ENCODE data around the gene SEMA5B.

The SEMA5B gene

DNA sequence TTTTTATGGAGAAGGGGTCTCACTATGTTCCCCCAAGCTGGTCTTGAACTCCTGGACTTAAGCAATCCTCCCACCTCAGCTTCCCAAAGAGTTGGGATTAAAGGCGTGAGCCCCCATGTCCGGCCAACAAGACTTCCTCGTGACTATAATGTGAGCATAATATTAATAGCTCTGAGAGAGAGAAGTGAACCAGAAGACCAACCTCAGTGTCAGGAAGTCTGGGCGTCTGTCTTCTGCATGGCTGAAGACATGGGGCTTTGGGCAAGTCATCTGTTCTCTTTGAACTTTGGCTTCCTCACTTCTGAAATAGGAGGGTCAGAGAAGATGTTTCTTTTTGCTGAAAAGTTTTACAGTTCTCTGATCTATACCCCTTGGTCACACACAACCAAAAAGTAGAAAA, 140.6 kb downstream of the SEMA5B start:
- TF ChIP-seq ZNF660 (tag by site-specific recombination; IDR thresholded peaks at IDR 0.05): no peak
- TF ChIP-seq WT1 (tag by site-specific recombination; IDR thresholded peaks at IDR 0.05): no peak
- TF ChIP-seq SCRT2 (tag by site-specific recombination; IDR thresholded peaks at IDR 0.05): no peak
- TF ChIP-seq ZFP69B (tag by site-specific recombination; IDR thresholded peaks at IDR 0.05): no peak
- TF ChIP-seq ZNF610 (tag by site-specific recombination; IDR thresholded peaks at IDR 0.05; ENCODE audit: borderline replicate concordance): no peak
- no peak for TF ChIP-seq OVOL3 (tag by site-specific recombination; IDR thresholded peaks at IDR 0.05)
- TF ChIP-seq ZSCAN23 (tag by site-specific recombination; IDR thresholded peaks at IDR 0.05): no peak
- TF ChIP-seq SP3 (tag by site-specific recombination; IDR thresholded peaks at IDR 0.05): no peak
- no peak for TF ChIP-seq ZNF366 (tag by site-specific recombination; conservative IDR thresholded peaks at IDR 0.05)
- no peak for TF ChIP-seq ZNF184 (tag by site-specific recombination; IDR thresholded peaks at IDR 0.05)
- no peak for TF ChIP-seq EGR2 (tag by site-specific recombination; IDR thresholded peaks at IDR 0.05; ENCODE audit: low read depth)
- TF ChIP-seq ZNF335 (tag by site-specific recombination; conservative IDR thresholded peaks at IDR 0.05): no peak
- TF ChIP-seq ZNF707 (tag by site-specific recombination; IDR thresholded peaks at IDR 0.05): no peak
- no peak for TF ChIP-seq ZNF785 (tag by site-specific recombination; IDR thresholded peaks at IDR 0.05)
- TF ChIP-seq ZNF266 (tag by site-specific recombination; IDR thresholded peaks at IDR 0.05; ENCODE audit: low read depth): no peak
- no peak for TF ChIP-seq ZNF449 (tag by site-specific recombination; IDR thresholded peaks at IDR 0.05)
- TF ChIP-seq ZFP37 (tag by site-specific recombination; IDR thresholded peaks at IDR 0.05): no peak
- no peak for TF ChIP-seq FEZF1 (tag by site-specific recombination; IDR thresholded peaks at IDR 0.05)
- no peak for TF ChIP-seq ZFP3 (tag by site-specific recombination; IDR thresholded peaks at IDR 0.05; ENCODE audit: low read depth)
- Histone ChIP-seq H3K36me3 (ENCODE audit: control insufficient read depth in 2 of 2, insufficient read depth in 1 of 2, low read length in 2 of 2) (no peaks in the 10 kb centered on the region), H3K27ac (ENCODE audit: extremely low read depth, low read depth, low read length) (no peak overlapping the region), H3K9me3 (ENCODE audit: control insufficient read depth, insufficient read depth, low read depth, low read length) (no peaks in the 10 kb centered on the region), H3K4me1 (ENCODE audit: control insufficient read depth, insufficient read depth, low read length) (no peaks in the 10 kb centered on the region), H3K4me3 (ENCODE audit: low read depth, low read length) (no peak overlapping the region)
- ChIA-PET CTCF (no interaction called here), POLR2A (interaction anchor here (0.6 kb wide), 1 partner anchor 22 kb away, joined by 3 read pairs; no protein-coding TSS in a partner anchor)

DNA sequence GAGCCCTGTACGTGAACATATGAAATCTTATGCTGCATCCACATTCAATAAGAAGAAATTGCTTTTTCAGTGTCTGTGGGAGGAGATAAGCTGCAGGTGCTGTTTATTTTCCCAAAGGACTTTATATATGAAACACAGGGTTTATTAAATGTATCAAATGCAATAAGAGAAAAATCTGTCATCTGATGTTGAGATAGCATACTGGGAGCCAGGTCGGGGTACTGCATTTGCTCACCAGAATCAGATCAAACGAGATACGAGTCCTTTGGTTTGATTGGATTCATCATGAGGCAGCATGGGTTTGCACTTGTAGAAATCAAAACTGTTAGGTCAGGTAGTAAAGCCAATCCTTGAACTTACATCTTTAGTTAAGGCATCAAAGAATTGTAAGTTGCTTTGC, 141.3 kb downstream of the SEMA5B start:
- ChIA-PET CTCF (no interaction called here), POLR2A (interaction anchor here (0.6 kb wide), 1 partner anchor 23 kb away, joined by 3 read pairs; no protein-coding TSS in a partner anchor)
- H3K27ac ChIP-seq (ENCODE audit: extremely low read depth, low read depth, low read length): no peak overlapping the region
- no peaks in the 10 kb centered on the region for H3K4me1 ChIP-seq (ENCODE audit: control insufficient read depth, insufficient read depth, low read length)
- no peak overlapping the region for H3K4me3 ChIP-seq (ENCODE audit: low read depth, low read length)
- H3K36me3 ChIP-seq (ENCODE audit: control insufficient read depth in 2 of 2, insufficient read depth in 1 of 2, low read length in 2 of 2): no peaks in the 10 kb centered on the region
- no peaks in the 10 kb centered on the region for H3K9me3 ChIP-seq (ENCODE audit: control insufficient read depth, insufficient read depth, low read depth, low read length)
- TF ChIP-seq ZNF596 (tag by site-specific recombination; IDR thresholded peaks at IDR 0.05) (no peak), ZNF16 (tag by site-specific recombination; IDR thresholded peaks at IDR 0.05; ENCODE audit: low read depth) (no peak), ZBTB1 (tag by site-specific recombination; IDR thresholded peaks at IDR 0.05) (no peak), ZNF624 (tag by site-specific recombination; IDR thresholded peaks at IDR 0.05) (no peak), WT1 (tag by site-specific recombination; IDR thresholded peaks at IDR 0.05) (no peak), ZNF221 (tag by site-specific recombination; IDR thresholded peaks at IDR 0.05; ENCODE audit: borderline replicate concordance) (no peak), ZNF626 (tag by site-specific recombination; IDR thresholded peaks at IDR 0.05) (no peak), ZNF10 (tag by site-specific recombination; IDR thresholded peaks at IDR 0.05) (no peak), ZNF223 (tag by site-specific recombination; IDR thresholded peaks at IDR 0.05) (no peak), HOXD13 (CRISPR knock-in tag; IDR thresholded peaks at IDR 0.05; ENCODE audit: borderline replicate concordance) (no peak), BCL11A (tag by site-specific recombination; IDR thresholded peaks at IDR 0.05; ENCODE audit: low read depth) (no peak), PRDM10 (tag by site-specific recombination; IDR thresholded peaks at IDR 0.05) (no peak)
- TF ChIP-seq, protein P1, sequence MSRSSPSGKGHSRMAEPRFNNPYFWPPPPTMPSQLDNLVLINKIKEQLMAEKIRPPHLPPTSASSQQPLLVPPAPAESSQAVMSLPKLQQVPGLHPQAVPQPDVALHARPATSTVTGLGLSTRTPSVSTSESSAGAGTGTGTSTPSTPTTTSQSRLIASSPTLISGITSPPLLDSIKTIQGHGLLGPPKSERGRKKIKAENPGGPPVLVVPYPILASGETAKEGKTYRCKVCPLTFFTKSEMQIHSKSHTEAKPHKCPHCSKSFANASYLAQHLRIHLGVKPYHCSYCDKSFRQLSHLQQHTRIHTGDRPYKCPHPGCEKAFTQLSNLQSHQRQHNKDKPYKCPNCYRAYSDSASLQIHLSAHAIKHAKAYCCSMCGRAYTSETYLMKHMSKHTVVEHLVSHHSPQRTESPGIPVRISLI (tag by site-specific recombination; IDR thresholded peaks at IDR 0.05): no peak

All from HEK293 (cell line).